ENCODE results near the gene RAB7B. TPM values are rescaled to one million over a fixed set of nuclear protein-coding genes. Genes with fewer than 3 reads are reported as not detected.

Gene RAB7B
- total RNA-seq, 2 donors from 2014 or later: 0.78 TPM; not detected in 1

DNA sequence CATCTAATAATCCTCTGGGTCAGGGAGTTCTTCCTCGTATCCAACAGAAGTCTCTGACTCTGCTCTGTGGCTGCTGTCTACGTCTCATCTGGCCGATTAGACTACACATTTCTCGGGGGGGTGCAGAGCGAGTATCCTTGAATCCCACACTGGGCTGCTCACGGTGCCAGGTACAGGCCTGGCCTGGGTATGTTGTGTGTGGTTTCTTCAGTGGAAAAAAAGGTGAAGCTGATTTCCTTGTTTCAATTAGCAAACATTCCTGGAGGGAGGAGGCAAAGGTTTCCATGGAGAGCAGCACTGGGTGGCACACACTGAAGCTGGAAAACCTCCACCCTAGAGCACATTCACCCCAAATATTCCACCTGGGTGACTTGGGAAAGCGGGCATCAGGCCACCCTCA is 2.0 kb upstream of the RAB7B start:
- Histone ChIP-seq H3K27me3 (no peaks in the 10 kb centered on the region), H3K9me3 (no peaks in the 10 kb centered on the region), H3K27ac (peak overlapping the region in 2 of 4 donors; percentile 61), H3K36me3 (replicated peaks in 1 of 2; ENCODE audit: insufficient read depth in 1 of 2, low read depth in 2 of 2) (no peaks in the 10 kb centered on the region), H3K4me3 (no peak overlapping the region), H3K4me1 (peaks cover 6% of the 10 kb centered on the region)
- DNase-seq (no peak), ATAC-seq (peak; percentile 51)
- 64 to 69% methylated on average over 7 of the region's 7 CpGs for WGBS, 2 donors
- TF ChIP-seq POLR2A (IDR thresholded peaks at IDR 0.05): no peak
- TF ChIP-seq, protein P1, sequence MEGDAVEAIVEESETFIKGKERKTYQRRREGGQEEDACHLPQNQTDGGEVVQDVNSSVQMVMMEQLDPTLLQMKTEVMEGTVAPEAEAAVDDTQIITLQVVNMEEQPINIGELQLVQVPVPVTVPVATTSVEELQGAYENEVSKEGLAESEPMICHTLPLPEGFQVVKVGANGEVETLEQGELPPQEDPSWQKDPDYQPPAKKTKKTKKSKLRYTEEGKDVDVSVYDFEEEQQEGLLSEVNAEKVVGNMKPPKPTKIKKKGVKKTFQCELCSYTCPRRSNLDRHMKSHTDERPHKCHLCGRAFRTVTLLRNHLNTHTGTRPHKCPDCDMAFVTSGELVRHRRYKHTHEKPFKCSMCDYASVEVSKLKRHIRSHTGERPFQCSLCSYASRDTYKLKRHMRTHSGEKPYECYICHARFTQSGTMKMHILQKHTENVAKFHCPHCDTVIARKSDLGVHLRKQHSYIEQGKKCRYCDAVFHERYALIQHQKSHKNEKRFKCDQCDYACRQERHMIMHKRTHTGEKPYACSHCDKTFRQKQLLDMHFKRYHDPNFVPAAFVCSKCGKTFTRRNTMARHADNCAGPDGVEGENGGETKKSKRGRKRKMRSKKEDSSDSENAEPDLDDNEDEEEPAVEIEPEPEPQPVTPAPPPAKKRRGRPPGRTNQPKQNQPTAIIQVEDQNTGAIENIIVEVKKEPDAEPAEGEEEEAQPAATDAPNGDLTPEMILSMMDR (IDR thresholded peaks at IDR 0.05): no peak
- intact Hi-C loops (cut with DNase I): no loop called here

GRCh38 chr1:206004826-206005225 is 1.6 kb upstream of the RAB7B start:
- Histone ChIP-seq H3K4me3 (no peak overlapping the region), H3K27me3 (no peaks in the 10 kb centered on the region), H3K27ac (peak overlapping the region in 2 of 4 donors; percentile 61), H3K36me3 (replicated peaks in 1 of 2; ENCODE audit: insufficient read depth in 1 of 2, low read depth in 2 of 2) (no peaks in the 10 kb centered on the region), H3K9me3 (no peaks in the 10 kb centered on the region), H3K4me1 (peaks cover 6% of the 10 kb centered on the region)
- no peak for DNase-seq
- ATAC-seq: peak; percentile 13
- intact Hi-C loops (cut with DNase I): no loop called here
- TF ChIP-seq, protein P1 (IDR thresholded peaks at IDR 0.05): no peak
- TF ChIP-seq POLR2A (IDR thresholded peaks at IDR 0.05): no peak
- 66 to 69% methylated on average over 11 to 12 of the region's 12 CpGs for WGBS, 2 donors

DNA sequence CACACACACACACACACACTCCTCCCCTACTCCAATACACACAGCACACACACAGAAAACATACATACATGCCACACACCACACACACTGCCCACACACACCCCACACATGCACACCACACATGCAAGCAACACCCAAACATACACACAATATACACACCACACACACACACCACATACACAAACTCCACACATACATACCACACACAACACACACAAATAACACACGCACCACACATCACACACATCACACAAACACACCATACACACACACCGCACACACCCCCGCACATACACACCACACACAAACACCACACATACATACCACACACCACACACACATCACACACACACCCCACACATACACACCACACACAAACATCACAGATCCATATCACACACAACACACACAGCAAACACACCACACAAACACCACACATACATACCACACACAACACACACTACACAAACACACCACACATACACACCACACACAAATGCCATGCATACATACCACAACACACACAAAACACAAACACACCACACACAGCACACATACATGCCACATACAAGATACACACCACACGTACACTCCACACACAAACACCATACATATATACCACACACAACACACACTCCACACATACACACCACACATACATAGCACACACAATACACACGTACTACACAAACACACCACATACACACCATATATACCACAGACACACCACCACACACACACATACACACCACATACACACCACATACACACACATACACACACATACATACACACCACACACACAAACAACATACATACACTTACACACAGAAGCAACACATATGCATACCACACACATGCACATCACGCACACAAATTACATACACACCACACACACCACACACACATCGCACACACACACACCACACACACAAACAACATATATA is 932 bp upstream of the RAB7B start:
- no peak overlapping the region for H3K27ac ChIP-seq
- ATAC-seq: no peak
- no peaks in the 10 kb centered on the region for H3K36me3 ChIP-seq (replicated peaks in 1 of 2; ENCODE audit: insufficient read depth in 1 of 2, low read depth in 2 of 2)
- H3K4me3 ChIP-seq: no peak overlapping the region
- no peaks in the 10 kb centered on the region for H3K27me3 ChIP-seq
- WGBS, 2 donors: 86 to 89% methylated on average over 7 of the region's 7 CpGs
- no peak for TF ChIP-seq POLR2A (IDR thresholded peaks at IDR 0.05)
- TF ChIP-seq, protein P1 (IDR thresholded peaks at IDR 0.05): no peak
- peaks cover 6% of the 10 kb centered on the region for H3K4me1 ChIP-seq
- intact Hi-C loops (cut with DNase I): no loop called here
- no peaks in the 10 kb centered on the region for H3K9me3 ChIP-seq
- DNase-seq: no peak

DNA sequence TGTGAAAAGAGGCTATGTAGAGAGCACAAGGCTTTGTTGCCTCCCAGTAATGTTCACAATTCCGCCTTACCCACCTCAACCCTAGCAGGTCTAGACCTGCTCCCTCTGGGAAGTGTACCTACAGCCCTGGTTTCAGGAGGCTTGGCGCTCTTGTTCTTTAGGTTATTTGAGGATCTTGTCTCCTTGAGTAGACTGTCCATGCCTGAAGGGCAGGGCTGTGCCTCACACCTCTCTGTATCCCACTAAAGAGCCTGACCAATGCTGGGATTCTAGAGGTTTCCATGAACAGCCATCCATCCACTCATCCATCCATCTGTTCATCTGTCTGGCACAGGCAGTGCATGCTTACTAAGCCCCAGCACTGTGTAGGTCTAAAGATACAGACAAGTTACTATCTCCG is 1.0 kb downstream of the RAB7B start:
- H3K36me3 ChIP-seq (replicated peaks in 1 of 2; ENCODE audit: insufficient read depth in 1 of 2, low read depth in 2 of 2): no peaks in the 10 kb centered on the region
- H3K4me1 ChIP-seq: peaks cover 6% of the 10 kb centered on the region
- H3K9me3 ChIP-seq: no peaks in the 10 kb centered on the region
- H3K4me3 ChIP-seq: no peak overlapping the region
- WGBS, 2 donors: 92% methylated on average over 3 of the region's 3 CpGs
- TF ChIP-seq, protein P1 (IDR thresholded peaks at IDR 0.05): no peak
- TF ChIP-seq POLR2A (IDR thresholded peaks at IDR 0.05): no peak
- no peaks in the 10 kb centered on the region for H3K27me3 ChIP-seq
- no peak for DNase-seq
- no peak overlapping the region for H3K27ac ChIP-seq
- intact Hi-C loops (cut with DNase I): no loop called here
- ATAC-seq: no peak

All from body of pancreas (tissue), 4 donors.